Coronary artery (tissue), 2 donors: ENCODE measurements around the gene MAP3K20.

Source experiments
- DNase-seq: peaks from one replicate; pipeline ENCODE4 v3.0.0-alpha.2; 2017; ENCODE audit warnings: low spot score
- H3K27ac ChIP-seq, 2 donors: fragments of 200-600 bp; sonication (generic); one replicate each; pipeline ENCODE4 v1.5.1; 2016 to 2019
- H3K4me3 ChIP-seq: fragments of 200-600 bp; sonication (generic); 2 replicates; pipeline ENCODE4 v1.5.1; 2016; ENCODE audit warnings: mild to moderate bottlenecking, moderate library complexity
- CTCF ChIP-seq: fragments of 200-600 bp; sonication (generic); IDR thresholded peaks from one replicate; pipeline ENCODE4 v1.5.1; 2019; ENCODE audit warnings: antibody characterized with exemption

The MAP3K20 gene

DNA sequence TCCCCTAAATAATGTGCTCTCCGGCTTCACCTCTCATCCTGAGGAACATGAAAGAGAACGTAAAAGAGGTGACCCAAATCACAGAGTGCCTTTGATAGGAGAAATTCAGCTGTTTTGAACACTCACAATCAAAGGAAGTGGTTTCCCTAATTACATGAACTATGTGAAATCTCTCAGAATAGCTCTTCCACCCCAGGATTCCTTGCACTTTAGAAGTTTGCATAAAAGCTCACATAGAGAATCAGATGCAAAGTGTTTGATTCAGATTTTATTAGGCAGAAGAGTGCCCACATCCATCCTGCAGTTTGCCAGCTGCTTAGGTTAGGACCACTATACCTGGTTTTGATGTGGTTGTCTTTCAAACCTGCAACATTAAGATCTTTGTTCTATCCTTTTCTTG is 61.0 kb downstream of the MAP3K20 start:
- DNase-seq, result no peak
- no peak overlapping the region for H3K27ac ChIP-seq
- no peak overlapping the region for H3K4me3 ChIP-seq
- TF ChIP-seq CTCF, result no peak

DNA sequence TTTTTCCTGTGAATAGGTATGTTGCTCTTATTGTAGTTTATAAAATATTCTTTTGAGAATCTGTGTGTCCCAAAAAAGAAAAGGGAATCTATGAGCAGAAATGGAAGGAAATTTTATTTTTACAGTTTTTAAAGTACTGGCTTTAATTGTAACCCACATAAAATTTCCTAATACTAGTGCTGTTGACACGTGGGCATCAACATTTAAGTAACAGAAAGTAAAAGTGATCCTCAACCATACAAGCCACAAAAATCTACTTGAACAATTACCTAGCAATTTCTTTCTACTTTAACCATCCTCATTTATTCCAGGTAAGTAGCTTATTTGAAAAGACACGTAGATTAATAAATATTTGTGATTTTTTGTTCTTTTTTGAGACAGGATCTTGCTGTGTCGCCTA is 62.0 kb downstream of the MAP3K20 start:
- no peak for DNase-seq
- TF ChIP-seq CTCF, result no peak

GRCh38 chr2:173138962-173139361 is 63.3 kb downstream of the MAP3K20 start:
- H3K27ac ChIP-seq, result no peak overlapping the region
- H3K4me3 ChIP-seq, result no peak overlapping the region
- DNase-seq, result no peak
- TF ChIP-seq CTCF, result no peak

More for the DNA sequence above, 62.0 kb downstream of the MAP3K20 start:
- no peak overlapping the region for H3K4me3 ChIP-seq
- H3K27ac ChIP-seq, result no peak overlapping the region

GRCh38 chr2:173141666-173142065 is 66.0 kb downstream of the MAP3K20 start:
- TF ChIP-seq CTCF, result no peak
- DNase-seq, result no peak
- no peak overlapping the region for H3K27ac ChIP-seq
- H3K4me3 ChIP-seq, result no peak overlapping the region

- H3K4me3 ChIP-seq, result no peak overlapping the region
- TF ChIP-seq CTCF, result no peak
- no peak overlapping the region for H3K27ac ChIP-seq
- no peak for DNase-seq
Measured at GRCh38 chr2:173145454-173145853, 69.8 kb downstream of the MAP3K20 start.

DNA sequence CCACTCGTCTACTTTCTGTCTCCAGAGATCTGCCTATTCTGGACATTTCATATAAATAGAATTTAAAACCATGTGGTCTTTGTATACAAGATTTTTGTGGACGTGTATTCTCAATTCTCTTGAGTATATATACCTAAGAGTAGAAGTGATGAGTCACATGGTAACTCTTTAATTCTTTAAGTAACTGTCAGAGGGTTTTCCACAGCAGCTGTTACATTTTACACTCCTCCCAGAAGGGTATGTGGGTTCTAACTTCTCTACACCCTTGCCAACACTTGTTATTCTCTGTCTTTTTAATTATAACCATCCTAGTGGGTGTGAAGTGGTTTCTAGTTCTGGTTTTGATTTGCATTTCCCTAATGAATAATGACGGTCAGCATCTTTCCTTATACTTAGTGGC is 70.9 kb downstream of the MAP3K20 start:
- H3K4me3 ChIP-seq, result no peak overlapping the region
- no peak overlapping the region for H3K27ac ChIP-seq
- no peak for TF ChIP-seq CTCF
- no peak for DNase-seq

DNA sequence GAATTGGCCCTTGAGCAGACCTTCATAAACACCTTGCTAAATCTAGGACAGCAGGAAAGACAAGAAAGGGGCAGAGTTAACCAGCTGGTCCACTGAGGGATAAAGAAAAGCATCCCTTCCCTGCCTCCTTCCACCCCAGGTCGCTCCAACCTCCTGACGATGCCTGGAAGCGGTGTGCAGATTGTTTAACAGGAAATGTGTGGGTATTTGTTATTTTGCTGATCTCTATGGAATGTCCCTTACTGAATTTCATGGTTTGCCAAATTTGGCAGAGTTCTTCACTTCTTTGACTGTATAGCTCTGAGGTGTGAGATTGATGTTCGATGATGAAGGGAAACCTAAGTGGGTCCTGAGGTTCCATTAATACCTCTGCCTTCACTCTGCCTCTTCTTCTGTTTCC is 72.9 kb downstream of the MAP3K20 start:
- no peak for TF ChIP-seq CTCF
- DNase-seq, result no peak

More for the DNA sequence above, 72.9 kb downstream of the MAP3K20 start:
- Histone ChIP-seq H3K27ac (no peak overlapping the region), H3K4me3 (no peak overlapping the region)
